ENCODE results near the gene FAM149A. TPM values are rescaled to one million over a fixed set of nuclear protein-coding genes. Genes with fewer than 3 reads are reported as not detected.

FAM149A gene
- polyA plus RNA-seq, 12 donors, result 6.1 to 10.1 (median 8.6) TPM; not detected in 2

DNA sequence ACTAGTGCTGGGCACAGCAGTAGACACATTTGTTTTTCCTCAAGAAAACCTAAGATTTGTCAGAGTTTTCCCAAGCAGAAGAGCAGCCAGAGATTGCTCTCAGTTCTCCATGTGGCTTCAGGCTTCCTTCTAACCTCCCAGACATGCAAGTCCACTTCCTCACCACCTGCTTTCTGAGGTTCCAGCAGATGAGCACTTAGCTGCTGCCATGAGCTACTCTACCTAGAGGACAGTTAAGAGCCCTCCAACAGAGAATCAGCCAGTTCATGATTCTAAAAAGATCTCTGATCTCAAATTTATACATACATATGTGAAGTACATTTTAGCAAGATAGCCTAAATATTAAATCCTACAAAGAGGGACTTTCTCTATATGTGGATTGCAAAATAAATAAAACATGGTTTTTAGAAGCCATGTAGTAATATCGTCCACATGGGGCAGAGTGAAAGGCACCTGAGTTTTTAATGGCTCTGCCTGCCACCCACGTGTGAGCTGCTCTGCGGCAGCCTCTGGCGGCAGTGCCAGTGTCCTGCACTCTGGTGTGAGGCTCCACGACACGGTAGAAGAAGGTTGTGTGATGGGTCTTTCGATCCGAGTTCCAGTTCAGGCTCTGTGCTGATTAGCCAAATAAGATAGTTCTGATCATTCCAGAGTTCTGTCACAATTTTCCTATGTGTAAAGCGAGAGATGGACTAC is 97.2 kb downstream of the FAM149A start:
- DNase-seq, result no peak

DNA sequence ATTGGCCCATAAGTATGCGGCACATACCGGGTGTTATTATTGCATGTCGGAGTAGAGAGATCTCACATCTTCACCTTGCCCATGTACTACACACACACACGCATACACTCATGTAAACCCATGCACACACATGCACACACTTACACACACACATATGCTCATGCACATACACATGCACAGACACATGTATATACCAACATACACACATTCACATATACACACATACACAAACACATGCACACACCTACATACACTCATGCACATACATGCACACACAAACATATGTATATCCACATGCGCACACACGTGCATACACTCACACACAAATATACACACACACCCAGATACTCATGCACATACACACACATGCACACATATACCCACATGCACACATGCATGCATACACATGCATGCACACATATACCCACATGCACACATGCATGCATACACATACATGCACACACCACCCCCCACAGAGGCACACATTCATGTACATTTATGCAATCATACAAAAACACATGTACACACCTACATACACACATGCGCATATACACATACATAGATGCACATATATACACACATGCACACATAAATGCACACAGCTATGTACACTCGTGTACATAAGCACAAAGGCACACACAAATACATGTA is 98.1 kb downstream of the FAM149A start:
- DNase-seq, result no peak

DNA sequence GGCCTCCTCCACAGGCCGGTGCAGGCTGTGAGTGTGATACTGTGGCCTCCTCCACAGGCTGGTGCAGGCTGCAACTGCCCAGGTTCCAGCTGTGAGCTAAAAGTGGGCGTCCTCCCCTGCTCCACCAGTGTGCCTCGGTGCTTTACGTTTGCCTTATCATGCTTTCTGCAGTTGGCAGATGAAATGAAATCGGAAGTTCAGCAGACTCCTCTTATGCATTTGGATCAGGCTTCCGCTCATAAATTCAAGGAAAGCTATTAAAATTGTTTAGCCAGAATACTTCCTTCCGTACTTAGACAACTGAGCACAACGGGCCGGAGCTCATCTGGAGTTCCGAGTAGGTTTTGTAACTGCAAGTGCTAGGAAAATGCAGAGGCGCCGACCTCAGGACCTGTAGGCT is 98.9 kb downstream of the FAM149A start:
- no peak for DNase-seq

DNA sequence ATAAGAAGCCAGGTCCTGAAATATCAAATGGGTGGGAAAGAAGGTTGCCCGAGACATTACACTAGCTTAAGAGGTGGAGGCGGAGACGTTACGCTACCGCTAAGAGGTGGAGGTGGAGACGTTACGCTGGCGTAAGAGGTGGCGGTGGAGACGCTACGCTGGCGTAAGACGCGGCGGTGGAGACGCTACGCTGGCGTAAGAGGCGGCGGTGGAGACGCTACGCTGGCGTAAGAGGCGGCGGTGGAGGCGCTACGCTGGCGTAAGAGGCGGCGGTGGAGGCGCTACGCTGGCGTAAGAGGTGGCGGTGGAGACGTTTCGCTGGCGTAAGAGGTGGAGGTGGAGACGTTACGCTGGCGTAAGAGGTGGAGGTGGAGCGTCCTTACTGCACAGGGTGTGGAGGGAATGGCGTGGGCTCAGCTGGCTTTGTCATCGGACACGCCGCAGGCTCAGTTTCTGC is 99.6 kb downstream of the FAM149A start:
- DNase-seq, result no peak

DNA sequence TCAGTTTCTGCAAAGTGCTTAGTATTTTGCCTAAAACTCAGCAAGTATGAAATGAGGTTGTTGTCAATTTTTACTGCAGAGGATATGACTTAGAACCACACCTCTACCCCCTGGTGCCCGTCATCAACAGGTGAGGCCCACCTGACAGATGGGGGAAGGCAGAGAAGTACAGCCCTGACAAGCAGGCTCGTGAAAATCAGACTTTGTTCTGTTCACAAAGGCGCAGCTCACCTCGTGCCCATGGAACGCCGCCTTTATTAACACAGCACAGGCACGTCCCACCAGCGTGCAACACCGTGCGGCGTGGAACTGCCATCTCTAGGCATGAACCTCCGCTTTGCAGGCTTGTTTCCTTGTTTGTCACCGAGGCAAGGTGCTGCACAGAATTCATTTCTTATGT is 100.2 kb downstream of the FAM149A start:
- DNase-seq, result no peak

DNA sequence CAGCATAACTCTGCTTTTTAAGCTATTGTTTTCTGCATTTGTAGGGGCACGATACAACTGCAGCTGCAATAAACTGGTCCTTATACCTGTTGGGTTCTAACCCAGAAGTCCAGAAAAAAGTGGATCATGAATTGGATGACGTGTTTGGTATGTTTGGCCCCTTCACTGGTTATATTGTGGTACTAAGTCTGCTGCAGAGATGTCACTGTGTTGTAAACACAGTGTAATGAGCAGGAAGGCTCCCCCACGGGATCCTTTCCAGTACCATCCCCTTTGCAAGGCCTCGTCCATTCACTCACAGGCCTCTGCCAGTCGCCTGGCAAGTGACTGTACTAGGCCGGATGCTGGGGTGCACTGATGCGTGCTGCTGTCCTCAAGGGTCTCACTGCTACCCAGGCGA is 100.7 kb downstream of the FAM149A start:
- no peak for DNase-seq

DNA sequence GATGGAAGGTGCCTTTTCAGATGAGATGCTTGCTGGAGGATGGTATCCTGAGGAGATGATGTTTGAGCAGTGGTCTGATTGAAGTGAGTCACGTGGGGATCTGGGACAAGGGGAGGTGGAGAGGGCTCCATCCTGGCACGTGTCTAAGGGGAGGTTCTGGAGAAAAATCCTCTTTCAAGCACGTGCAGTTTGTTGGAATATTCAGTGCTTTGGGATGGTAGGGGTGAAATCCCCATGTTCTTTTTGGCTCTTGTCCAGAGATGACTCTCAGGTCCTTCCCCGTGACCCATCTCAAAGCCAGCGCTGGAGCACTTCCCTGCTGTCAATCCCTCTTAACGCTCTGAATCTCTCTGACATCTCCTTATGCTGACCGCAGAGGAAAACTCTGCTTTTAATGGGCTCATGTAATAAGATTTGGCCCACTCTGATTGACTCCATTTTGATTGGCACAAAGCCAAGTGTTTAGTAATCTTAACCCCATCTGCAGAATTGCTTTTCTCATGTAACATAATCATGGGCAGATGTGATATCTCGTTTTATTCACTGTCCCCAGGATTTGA is 112.0 kb downstream of the FAM149A start:
- no peak for DNase-seq

DNA sequence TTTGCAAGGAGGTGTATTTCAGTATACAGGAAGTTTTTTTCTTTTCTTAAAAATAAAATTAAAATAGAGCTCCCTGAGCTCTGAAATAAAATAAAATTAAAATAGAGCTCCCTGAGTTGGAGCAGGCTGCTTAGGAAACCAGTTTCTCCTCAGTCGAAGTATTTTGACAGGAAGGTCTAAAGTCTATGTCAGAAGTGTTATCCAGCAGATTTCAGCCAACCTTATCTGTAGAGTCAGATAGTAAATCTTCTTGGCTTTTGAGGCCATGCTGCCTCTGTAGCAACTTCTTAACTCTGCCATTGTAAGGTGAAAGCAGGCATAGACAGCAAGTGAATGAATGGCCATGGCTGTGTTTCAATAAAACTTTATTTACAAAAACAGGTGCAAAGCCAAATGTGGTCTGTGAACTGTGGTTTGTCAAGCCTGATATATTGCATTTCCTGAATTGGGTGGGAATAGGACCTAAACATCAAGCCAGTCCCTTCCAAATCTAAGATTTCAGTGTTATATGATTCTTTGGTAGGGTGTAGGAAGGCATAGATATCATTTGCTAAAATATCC is 113.3 kb downstream of the FAM149A start:
- no peak for DNase-seq

DNA sequence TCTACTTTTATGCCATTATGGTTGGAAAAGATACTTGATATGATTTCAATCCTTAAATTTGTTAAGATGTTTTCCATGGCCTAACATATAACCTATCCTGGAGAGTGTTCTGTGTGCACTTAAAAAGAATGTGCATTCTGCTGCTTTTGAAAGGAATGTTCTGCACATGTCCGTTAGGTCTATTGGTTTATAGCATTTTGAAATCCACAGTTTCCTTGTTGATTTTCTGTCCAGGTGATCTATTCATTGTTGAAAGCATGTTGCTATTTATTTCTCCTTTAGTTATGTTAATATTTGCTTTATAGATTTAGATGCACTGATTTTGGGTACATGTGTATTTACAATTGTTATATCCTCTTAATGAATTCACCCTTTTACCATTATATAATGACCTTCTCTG is 117.1 kb downstream of the FAM149A start:
- no peak for DNase-seq

Other genes starting within 250 kb of the FAM149A start
- gene TLR3, start 35.5 kb upstream of the FAM149A start, polyA plus RNA-seq (ENCODE audit: insufficient read length in 12 of 12), result 1 to 10 TPM in 9 of 12 donors, under 1 TPM in 1, not detected in 2; 0.84 to 3.0 (median 1.6) TPM
- gene CYP4V2, start 86.9 kb downstream of the FAM149A start, polyA plus RNA-seq (ENCODE audit: insufficient read length in 12 of 12), result 10 to 100 TPM in 2 of 12 donors, 1 to 10 TPM in 9, not detected in 1; 3.0 to 25.7 (median 5.6) TPM
- gene KLKB1, start 122.8 kb downstream of the FAM149A start, polyA plus RNA-seq (ENCODE audit: insufficient read length in 12 of 12), result 1 to 10 TPM in 1 of 12 donors, under 1 TPM in 9, not detected in 2; 0.16 to 1.3 (median 0.30) TPM
- under 1 TPM in 1 of 12 donors, not detected in 11; 0.97 TPM for gene F11, start 161.5 kb downstream of the FAM149A start, polyA plus RNA-seq (ENCODE audit: insufficient read length in 12 of 12)

All from muscle of arm (tissue), 12 donors.